GM12873 (cell line): ENCODE results near the gene APOB.

ENCODE experiments used
- TF ChIP-seq, protein P1 (sequence below): IDR thresholded peaks from 2 replicates; pipeline ENCODE4 v1.5.1; 2012; ENCODE audit warnings: low read depth, mild to moderate bottlenecking, moderate library complexity, low read length, control low read depth; ENCODE audit not compliant: insufficient read depth; ENCODE audit errors: missing control alignments

APOB gene

DNA sequence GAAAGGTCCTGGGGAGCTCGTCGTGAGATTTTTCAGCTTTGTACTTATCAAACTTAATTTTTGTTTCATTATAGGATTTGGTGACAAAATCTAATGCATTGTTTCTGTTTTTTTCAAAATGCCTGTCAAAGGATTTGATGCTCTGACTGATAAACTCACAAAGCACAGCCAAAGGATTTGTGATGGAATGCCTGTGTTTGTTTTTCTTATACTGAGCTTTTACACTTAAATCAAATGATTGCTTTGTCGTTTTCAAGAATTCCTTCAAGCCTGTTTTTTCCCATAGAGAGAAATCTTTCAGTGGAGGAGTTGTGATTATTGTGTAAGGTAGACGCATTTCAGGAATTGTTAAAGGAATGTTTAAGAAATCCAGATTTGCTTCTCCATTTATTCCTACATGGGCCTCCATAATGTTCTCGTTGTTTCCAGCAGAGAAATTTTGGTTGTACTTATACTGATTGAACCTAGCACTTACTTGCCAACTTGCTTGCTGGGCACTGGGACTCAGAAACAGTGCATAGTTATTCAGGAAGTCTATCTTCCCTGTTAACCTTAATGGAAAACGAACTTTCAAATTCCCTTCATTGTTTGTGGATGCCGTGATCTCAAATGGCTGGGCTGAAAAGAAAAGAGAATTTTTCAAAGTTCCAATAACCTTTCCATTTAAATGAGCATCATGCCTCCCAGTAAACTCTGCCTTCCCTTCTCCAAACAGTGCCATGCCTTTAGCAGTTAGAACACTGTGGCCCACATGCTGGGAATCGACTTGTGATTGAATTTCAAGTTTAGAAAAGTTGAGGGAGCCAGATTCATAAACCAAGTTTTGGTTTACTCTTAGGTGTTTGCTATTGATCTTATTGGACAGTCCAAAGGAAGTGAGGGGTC is 36.5 kb downstream of the APOB start:
- TF ChIP-seq, protein P1, sequence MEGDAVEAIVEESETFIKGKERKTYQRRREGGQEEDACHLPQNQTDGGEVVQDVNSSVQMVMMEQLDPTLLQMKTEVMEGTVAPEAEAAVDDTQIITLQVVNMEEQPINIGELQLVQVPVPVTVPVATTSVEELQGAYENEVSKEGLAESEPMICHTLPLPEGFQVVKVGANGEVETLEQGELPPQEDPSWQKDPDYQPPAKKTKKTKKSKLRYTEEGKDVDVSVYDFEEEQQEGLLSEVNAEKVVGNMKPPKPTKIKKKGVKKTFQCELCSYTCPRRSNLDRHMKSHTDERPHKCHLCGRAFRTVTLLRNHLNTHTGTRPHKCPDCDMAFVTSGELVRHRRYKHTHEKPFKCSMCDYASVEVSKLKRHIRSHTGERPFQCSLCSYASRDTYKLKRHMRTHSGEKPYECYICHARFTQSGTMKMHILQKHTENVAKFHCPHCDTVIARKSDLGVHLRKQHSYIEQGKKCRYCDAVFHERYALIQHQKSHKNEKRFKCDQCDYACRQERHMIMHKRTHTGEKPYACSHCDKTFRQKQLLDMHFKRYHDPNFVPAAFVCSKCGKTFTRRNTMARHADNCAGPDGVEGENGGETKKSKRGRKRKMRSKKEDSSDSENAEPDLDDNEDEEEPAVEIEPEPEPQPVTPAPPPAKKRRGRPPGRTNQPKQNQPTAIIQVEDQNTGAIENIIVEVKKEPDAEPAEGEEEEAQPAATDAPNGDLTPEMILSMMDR = no peak

DNA sequence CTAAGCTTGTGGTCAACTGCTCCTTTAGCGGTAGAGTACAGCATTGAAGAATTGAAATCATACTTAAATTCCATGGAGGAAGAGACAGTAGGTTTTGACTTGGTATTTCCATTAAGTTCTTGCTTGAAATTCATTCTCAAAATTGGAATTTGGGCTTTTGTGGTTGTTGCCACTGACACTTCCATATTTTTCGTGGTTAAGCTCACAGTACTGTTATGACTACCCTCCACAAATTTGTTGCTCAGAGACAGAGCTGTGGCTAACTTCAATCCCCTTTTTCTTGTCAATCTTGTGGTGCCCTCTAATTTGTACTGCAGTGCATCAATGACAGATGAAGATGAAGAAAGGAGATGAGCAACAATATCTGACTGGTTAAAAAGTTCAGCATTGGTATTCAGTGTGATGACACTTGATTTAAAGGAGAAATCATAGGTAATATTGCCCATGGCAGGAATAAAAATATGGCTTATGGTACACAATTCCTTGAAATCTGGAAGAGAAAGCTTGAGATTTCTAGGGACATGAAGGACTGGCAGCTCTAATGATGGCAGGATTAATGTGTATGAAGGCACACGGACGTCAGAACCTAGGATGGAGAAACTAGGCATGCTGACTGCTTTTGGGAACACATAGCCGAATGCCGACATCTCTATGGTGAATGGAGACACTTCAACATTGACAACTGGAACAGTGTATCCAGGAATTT is 37.3 kb downstream of the APOB start:
- TF ChIP-seq, protein P1 = no peak

DNA sequence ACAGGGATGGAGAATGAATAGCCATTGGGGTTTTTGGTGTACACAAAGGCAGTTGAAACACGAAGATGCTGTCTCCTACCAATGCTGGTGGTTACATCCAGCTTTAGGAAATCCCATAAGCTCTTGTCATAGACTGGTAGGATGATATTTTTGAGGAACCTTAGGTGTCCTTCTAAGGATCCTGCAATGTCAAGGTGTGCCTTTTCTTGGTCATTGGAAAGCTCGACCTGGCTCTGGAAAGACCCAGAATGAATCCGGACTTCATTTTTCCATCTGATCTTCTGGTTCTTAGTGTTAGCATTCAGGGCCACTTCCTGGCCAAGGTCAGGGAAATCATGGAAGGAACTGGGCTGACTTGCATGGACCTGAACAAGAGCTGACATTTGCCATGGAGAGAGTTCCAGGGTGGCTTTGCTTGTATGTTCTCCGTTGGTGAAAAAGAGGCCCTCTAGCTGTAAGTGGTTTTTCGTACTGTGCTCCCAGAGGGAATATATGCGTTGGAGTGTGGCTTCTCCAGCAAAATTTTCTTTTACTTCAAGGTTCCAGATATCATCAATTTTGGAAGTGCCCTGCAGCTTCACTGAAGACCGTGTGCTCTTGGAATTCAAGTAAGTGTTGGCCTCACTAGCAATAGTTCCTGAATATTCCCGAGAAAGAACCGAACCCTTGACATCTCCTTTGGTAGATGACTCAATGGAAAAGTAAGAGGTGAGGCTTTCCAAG is 38.0 kb downstream of the APOB start:
- TF ChIP-seq, protein P1 = no peak

DNA sequence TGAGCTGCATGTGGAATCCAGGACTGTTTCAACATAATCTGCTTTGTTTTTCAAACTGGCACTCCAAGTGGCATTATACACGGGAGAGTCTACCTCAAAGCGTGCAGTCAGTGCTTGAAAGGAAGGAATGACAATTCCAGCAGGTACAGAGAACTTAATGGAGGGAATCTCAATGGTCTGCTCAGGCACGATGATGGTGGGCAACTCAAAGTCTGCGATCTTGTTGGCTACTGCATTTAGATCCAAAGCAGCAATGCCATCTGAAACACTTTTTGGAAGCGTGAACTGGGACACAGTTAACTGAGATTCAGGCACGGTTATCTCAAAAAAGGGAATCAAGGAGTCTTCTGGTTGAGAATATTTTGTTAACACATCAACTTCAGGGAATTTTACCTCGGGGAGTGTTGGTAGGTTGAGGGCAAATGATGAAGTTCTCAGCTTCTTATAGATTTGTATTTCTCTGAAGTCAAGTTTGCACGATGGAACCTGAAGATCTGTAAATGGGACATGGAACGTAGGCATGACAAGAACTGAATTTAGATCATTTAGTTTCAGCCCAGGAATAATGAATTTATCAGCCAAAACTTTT is 38.7 kb downstream of the APOB start:
- TF ChIP-seq, protein P1 = no peak

DNA sequence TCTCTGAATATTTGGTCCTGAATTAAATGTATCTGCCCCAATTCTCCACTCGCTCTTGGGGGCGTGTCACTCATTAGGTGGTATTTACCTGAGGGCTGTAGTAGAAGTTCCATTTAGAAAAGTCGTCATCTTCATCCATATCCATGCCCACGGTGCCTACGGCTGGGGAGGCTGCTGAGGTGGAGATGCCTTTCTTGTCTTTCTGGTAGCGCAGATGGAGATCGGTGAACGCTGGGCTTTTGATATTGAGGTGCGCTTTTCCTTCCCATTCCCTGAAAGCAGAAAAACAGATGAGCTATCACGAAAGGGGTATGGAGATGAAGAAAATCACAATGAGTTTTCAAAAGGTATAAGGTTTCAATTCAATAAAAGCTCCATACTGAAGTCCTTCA is 39.7 kb downstream of the APOB start:
- TF ChIP-seq, protein P1 = no peak

DNA sequence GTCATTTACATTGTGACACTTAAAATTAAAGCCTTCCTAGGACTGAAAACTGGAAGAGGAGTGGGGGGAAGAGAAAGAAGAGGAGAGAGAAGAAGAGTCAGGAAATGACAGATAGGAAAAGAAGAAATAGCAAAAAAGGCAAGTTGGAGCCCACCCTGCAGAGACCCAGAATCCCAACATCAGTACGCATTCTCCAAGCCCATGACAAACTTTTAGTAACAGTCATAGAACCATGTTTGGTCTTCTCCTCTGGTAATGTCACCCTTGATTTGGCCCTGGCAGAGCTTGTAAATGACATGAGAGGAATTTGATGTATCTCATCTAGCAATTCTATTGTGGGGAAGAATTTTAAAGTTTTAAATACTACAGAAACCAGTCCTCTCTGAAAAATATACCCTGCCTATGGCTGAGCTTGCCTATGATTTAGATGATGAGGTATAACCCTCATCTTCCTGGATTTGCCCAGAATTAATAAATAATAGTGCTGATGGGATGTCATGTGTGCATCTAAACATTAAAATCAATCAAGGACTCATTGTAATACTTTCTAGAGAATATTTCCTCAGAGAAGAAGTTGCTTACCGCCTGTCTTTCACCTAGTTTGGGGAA is 40.2 kb downstream of the APOB start:
- TF ChIP-seq, protein P1 = no peak
